HG02763 (cell line): ENCODE results near the gene CYP1A1.

Experiments used
- ATAC-seq: cut with Tn5 transposase; IDR thresholded peaks from one replicate; pipeline ENCODE4 v1.9.1; 2021; ENCODE audit warnings: mild to moderate bottlenecking, moderate library complexity; ENCODE audit not compliant: unreplicated experiment

CYP1A1 gene

GRCh38 chr15:74725225-74725774 is at the start of gene CYP1A1:
TSS of gene CYP1A1 (minus strand) at chr15:74725528. CDS start at chr15:74723097, 2,431 bp downstream.
- no peak for ATAC-seq

- ATAC-seq: no peak
These were observed 48.5 kb upstream of the CYP1A1 start for GRCh38 chr15:74773731-74774252.

- ATAC-seq: no peak
These were observed 48.0 kb upstream of the CYP1A1 start for GRCh38 chr15:74773329-74773728.

- no peak for ATAC-seq
These were observed 45.0 kb upstream of the CYP1A1 start for GRCh38 chr15:74770211-74770903.

- no peak for ATAC-seq
These were observed 44.2 kb upstream of the CYP1A1 start for GRCh38 chr15:74769463-74770025.

GRCh38 chr15:74768771-74769342 is 43.5 kb upstream of the CYP1A1 start:
- no peak for ATAC-seq

GRCh38 chr15:74768099-74768770 is 42.9 kb upstream of the CYP1A1 start:
- no peak for ATAC-seq

- no peak for ATAC-seq
These were observed 42.1 kb upstream of the CYP1A1 start for GRCh38 chr15:74767167-74768098.

- ATAC-seq: no peak
These were observed 38.1 kb upstream of the CYP1A1 start for GRCh38 chr15:74763416-74763815.

- ATAC-seq: no peak
These were observed 37.4 kb upstream of the CYP1A1 start for GRCh38 chr15:74762791-74763150.

GRCh38 chr15:74758736-74759135 is 33.4 kb upstream of the CYP1A1 start:
- no peak for ATAC-seq

- ATAC-seq: no peak
These were observed 29.4 kb upstream of the CYP1A1 start for GRCh38 chr15:74754593-74755215.

GRCh38 chr15:74752531-74752930 is 27.2 kb upstream of the CYP1A1 start:
- no peak for ATAC-seq

- no peak for ATAC-seq
These were observed 26.7 kb upstream of the CYP1A1 start for GRCh38 chr15:74752011-74752410.

GRCh38 chr15:74750751-74751150 is 25.4 kb upstream of the CYP1A1 start:
- no peak for ATAC-seq

GRCh38 chr15:74749832-74750231 is 24.5 kb upstream of the CYP1A1 start:
- no peak for ATAC-seq

GRCh38 chr15:74748322-74748946 is 23.1 kb upstream of the CYP1A1 start, which contains the start of gene CYP1A2:
TSS of gene CYP1A2 (plus strand) at chr15:74748845. CDS start at chr15:74749739, 894 bp downstream.
- ATAC-seq: no peak

GRCh38 chr15:74746389-74746788 is 21.1 kb upstream of the CYP1A1 start:
- ATAC-seq: no peak

GRCh38 chr15:74742422-74742821 is 17.1 kb upstream of the CYP1A1 start:
- no peak for ATAC-seq
